Muscle of back (tissue), 13 donors: Measurements from ENCODE around the gene KRTAP20-3. TPM values are rescaled to one million over a fixed set of nuclear protein-coding genes. Genes with fewer than 3 reads are reported as not detected.

ENCODE experiments used
- DNase-seq, 3 donors: peaks; one replicate each; pipeline versions ENCODE4 v3.0.0 to v3.0.0-alpha.2; 2013
- long read RNA-seq, 9 donors: transcript quantifications; one replicate each; lab custom pipeline, GENCODE V29; 2026
- polyA plus RNA-seq, 10 donors: library from polyadenylated mRNA; unstranded; fragments of 120-200 nt; gene quantifications; one replicate each; pipeline ENCODE4 v1.2.1, GENCODE V29; 2013; ENCODE audit not compliant: insufficient read length in 10 of 10

Gene KRTAP20-3
- not detected for polyA plus RNA-seq
- long read RNA-seq, donor 1 = 0 reads
- long read RNA-seq, donor 2 = 0 reads
- long read RNA-seq, donor 3 = 0 reads
- long read RNA-seq, donor 4 = 0 reads
- long read RNA-seq, donor 5 = 0 reads
- long read RNA-seq, donor 6 = 0 reads
- long read RNA-seq, donor 7 = 0 reads
- long read RNA-seq, donor 8 = 0 reads
- long read RNA-seq, donor 9 = 0 reads

GRCh38 chr21:30642564-30642963, at the start of gene KRTAP20-3:
Gene KRTAP20-3, plus strand, starts transcription at chr21:30642864.
- no peak for DNase-seq

GRCh38 chr21:30598802-30599201, 43.9 kb upstream of the KRTAP20-3 start, which contains the start of gene KRTAP6-2:
Gene KRTAP6-2, minus strand, starts transcription at chr21:30598902. Its CDS starts 28 bp downstream, at chr21:30598874.
- DNase-seq = no peak

- no peak for DNase-seq
Measured at GRCh38 chr21:30600787-30601186, 41.9 kb upstream of the KRTAP20-3 start, which contains the start of gene KRTAP22-1. Gene KRTAP22-1, plus strand, starts transcription at chr21:30601087.

- no peak for DNase-seq
Measured at GRCh38 chr21:30605968-30606367, 36.7 kb upstream of the KRTAP20-3 start.

- no peak for DNase-seq
Measured at GRCh38 chr21:30612132-30612531, 30.5 kb upstream of the KRTAP20-3 start.

GRCh38 chr21:30613836-30614235, 28.8 kb upstream of the KRTAP20-3 start, which contains the start of gene KRTAP6-1:
Gene KRTAP6-1, minus strand, starts transcription at chr21:30613930. Its CDS starts 26 bp downstream, at chr21:30613904.
- no peak for DNase-seq

- no peak for DNase-seq
Measured at GRCh38 chr21:30615199-30615598, 27.5 kb upstream of the KRTAP20-3 start.

- no peak for DNase-seq
Measured at GRCh38 chr21:30616125-30616524, 26.5 kb upstream of the KRTAP20-3 start, which contains the start of gene KRTAP20-1. Gene KRTAP20-1, plus strand, starts transcription at chr21:30616425. Its CDS starts 30 bp downstream, at chr21:30616455.

GRCh38 chr21:30620080-30620479, 22.6 kb upstream of the KRTAP20-3 start:
- DNase-seq = no peak

- DNase-seq = no peak
Measured at GRCh38 chr21:30620522-30620921, 22.1 kb upstream of the KRTAP20-3 start, which contains the start of gene KRTAP20-4. Gene KRTAP20-4, plus strand, starts transcription at chr21:30620627.

- no peak for DNase-seq
Measured at GRCh38 chr21:30623362-30623761, 19.3 kb upstream of the KRTAP20-3 start.

- DNase-seq = peak in 2 of 3 donors; percentile 16 to 37
Measured at GRCh38 chr21:30625449-30626165, 17.1 kb upstream of the KRTAP20-3 start.

- no peak for DNase-seq
Measured at GRCh38 chr21:30628109-30628508, 14.6 kb upstream of the KRTAP20-3 start.

GRCh38 chr21:30629200-30629599, 13.5 kb upstream of the KRTAP20-3 start:
- DNase-seq = peak in 1 of 3 donors; percentile 3

- no peak for DNase-seq
Measured at GRCh38 chr21:30634906-30635305, 7.8 kb upstream of the KRTAP20-3 start, which contains the start of gene KRTAP20-2. Gene KRTAP20-2, plus strand, starts transcription at chr21:30635206. Its CDS starts 58 bp downstream, at chr21:30635264.

GRCh38 chr21:30638686-30639085, 4.0 kb upstream of the KRTAP20-3 start:
- no peak for DNase-seq

GRCh38 chr21:30646904-30647414, 4.3 kb downstream of the KRTAP20-3 start:
- DNase-seq = no peak

GRCh38 chr21:30652891-30653290, 10.2 kb downstream of the KRTAP20-3 start:
- no peak for DNase-seq

- no peak for DNase-seq
Measured at GRCh38 chr21:30668776-30669175, 26.1 kb downstream of the KRTAP20-3 start.

GRCh38 chr21:30672985-30673650, 30.5 kb downstream of the KRTAP20-3 start:
- no peak for DNase-seq

GRCh38 chr21:30674312-30674711, 31.6 kb downstream of the KRTAP20-3 start:
- no peak for DNase-seq

- DNase-seq = no peak
Measured at GRCh38 chr21:30676737-30677136, 34.1 kb downstream of the KRTAP20-3 start.
